Pons (tissue), 1 donor: ENCODE data around the gene MARCHF3.
"Not testable (repeated sequence)": the region's sequence is repeated elsewhere in the genome, so short reads cannot be mapped to it uniquely, and the experiment has no call there.

ENCODE experiments used
- DNase-seq: peaks from one replicate; pipeline ENCODE4 v3.0.0-alpha.2; 2016; ENCODE audit warnings: low spot score

Gene MARCHF3

DNA sequence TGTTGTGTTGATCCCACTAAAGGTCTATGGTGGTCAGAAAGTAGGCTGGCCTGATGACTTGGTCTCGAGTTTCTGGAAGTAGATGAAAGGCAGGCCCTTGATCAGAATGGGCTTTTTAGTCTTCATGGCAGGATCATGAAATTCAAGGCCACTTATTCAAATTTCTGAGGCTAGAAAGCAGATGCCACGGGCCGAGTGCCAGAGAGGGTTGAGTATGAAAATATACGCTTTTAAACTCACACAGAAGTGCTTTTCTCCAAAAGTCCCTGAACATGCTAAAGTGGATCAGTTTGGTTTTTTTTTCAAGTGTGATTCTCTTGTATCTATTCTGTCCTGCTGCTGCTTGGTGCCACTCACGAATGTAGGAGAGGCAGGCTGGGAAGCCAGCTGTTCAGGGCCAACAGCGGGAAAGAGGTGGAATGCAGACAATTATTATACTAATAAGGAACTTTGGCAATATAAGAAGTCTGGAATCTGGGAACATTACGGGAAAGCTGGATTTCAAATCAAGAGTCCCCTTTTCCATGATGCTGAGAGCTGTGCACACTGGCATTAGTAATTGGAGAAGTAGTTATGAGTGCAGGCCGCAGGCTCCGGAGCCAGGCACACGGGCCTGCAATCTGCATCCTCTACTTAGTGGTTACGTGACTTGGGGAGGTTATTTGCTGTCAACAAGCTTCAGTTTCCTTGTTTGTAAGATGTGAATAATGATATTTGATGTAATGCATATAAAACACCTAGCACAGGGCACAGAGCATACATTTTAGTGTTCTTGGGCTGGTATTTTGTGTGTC, 157.6 kb downstream of the MARCHF3 start:
- DNase-seq = no peak

DNA sequence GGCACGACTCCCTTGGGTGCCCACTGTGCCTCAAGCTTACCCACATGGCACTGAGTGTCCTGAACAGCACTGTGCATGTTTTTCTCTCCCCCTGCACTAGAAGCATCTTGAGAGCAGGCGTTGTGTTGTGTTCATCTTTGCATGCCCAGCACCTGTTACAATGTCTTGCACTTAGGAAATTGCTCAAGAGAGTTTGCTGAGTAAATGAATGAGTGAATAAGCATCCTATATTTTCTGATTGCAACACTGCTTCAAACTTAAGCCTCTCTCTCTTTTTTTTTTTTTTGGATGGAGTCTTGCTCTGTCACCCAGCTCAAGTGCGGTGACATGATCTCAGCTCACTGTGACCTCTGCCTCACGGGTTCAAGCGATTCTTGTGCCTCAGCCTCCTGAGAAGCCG, 158.9 kb downstream of the MARCHF3 start:
- DNase-seq = no peak

DNA sequence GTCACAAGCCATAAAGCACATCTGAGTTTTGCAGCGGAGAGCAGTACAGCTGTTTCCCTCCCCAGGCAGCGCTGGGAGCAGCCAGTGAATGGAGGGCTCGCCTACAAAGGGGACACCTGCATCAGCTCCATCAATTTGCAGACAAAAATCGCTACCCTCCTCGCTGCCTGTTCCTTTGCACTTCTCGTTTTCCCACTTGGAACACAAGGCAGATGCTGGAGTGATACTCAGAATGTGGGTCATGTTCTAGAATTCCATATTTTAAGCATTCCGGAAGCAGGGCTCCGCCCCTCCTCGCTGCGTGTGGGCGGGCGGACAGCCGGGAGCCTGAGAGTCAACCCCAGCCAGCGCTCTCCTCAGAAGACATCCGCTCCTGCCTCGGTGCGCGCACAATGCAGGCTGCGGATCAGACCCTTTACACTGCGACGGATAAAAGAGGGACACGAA, 161.3 kb downstream of the MARCHF3 start:
- no peak for DNase-seq

DNA sequence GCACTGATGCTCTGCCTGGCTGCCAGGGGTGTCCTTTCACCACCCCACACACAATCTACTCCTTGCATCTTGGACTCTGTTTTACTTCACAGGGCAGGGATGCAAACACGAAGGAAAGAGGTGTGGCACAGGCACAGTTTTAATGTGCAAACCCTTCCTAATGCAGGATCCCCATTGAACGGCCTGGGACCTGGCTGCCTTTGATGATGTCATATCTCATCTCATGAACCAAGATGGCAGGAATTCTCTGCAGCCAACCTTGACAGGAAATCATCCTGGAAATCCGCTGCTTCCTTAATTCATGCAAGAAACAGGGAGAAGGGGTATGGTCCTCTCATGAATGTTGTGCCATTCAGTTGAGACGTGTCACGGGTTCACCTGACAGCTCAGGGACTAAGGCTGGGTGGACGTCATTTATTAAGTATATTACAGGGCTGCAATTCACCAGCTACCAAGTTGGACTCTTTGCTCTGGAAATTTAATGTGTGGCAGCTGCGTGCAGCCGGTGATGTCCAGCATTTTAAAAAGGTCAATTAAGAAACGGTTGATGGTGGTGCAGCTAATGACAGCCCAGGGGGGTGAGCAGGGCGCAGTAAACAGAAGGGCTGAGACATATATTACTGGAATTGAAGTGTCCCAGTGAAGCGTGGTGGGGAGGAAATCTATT, 161.9 kb downstream of the MARCHF3 start:
- DNase-seq = no peak

DNA sequence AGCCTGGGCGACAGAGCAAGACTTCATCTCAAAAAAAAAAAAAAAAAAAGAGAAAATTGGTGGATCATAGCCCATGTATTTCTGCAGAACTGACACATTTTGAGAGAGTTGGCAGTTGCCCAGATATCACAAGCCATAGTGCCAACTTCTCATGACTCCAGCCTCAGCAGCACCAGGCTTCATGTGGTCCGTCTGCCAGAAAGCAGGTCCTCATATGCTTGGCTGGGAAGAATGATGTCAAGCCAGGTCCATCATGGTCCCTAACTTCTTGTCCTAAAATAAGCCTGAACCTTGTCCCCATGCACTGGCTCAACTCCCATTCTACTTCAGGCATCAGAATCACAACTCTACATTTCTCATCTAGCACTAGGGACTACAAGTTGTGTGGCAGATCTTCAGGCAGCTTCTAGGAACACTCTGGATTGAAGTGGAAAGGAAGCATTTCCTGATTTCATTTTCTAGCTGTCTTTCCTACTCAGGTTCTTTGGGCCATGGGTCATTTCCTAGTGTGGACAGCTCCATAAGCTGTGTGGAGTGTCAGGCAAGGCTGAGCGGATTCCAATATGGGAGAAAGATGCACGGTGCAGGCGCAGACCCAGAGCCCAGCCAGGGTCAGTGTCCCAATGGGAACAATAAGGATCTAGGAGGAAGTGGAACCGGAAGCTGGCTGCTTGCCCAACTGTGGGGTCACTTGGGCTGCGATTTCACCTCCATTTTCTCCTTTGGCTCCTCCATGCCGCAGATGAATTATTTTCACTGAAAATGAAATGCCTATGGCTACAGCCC, 163.3 kb downstream of the MARCHF3 start:
- DNase-seq = no peak

DNA sequence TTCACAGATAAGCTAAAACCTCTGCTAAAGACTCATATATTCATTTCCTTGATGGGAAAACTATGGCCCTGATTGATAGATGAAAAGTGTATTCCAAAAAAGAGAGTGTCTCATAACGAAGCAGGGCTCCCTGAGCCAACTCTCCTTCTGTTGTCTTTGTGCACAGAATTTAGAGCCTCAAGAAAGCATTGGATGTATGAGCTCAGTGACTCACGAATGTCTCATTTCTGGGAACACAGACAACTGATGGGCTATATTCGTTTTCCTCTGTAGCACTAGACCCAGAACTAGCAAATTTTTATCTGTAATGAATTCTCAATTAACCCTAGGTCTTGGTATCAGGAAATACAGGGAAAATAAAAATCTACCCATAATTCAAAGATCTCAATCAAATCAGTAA, 165.1 kb downstream of the MARCHF3 start:
- DNase-seq = no peak

DNA sequence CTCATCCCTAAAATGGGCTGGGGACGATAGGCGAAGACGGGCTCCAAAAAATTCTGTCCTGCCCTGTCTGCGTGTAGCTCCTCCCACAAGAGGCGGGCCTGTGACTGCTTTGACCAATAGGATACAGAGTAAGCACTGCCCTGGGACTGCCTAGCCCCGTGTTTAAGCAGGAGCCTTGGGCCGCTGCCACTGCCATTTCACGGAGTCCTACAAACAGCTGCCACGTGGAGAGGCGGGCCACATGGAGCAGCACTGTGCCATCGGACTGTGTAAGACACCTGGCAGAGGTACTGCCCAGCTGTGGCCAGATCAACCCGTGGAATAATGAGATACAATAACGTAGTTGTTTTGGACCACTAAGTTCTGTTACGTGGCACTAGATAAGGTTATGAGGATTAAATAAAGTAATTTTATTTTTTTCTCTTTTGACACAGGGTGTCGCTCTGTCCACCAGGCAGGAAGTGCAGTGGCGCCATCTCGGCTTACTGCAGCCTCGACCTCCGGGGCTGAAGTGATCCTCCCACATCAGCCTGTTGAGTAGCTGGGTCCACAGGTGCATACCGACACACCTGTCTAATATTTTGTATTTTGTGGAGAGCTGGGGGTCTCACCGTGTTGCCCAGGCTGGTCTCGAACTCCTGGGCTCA, 166.2 kb downstream of the MARCHF3 start:
- no peak for DNase-seq

DNA sequence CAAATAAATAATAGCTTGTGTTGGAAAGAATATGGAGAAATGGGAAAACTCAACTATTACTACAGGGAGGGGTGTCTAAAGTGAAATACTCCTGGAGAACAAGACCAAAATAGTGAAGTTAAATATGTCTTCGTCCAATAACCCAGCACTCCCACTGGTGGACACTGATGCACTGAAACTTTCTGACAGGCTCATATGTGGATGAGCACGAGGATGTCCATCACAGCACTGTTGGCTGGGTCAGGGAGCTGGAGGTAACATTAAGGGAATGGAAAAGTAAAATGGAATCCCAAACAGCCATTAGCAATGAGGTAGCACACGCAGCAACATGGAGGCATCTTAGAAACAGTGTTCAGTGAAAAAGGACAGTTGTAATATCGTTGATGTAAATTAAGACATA, 167.0 kb downstream of the MARCHF3 start:
- no peak for DNase-seq

DNA sequence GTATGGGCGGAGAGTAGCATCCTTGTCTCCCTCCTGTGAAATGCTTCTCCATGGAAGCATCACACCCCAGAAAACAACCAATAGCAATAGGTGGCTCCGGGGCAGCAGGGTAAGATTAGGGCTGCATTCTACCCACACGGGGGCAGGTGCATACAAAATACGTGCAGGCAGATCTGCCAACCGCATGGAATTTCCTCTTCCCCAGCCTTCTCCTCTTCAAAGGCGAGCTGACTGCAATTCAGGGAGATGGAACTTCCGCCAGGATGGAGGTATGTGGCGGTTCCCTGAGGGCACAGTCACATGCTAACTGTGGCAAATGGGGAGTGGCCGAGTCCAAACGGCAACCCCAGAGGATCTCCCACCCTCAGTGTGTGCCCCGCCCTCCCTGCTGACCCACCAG, 171.9 kb downstream of the MARCHF3 start:
- no peak for DNase-seq

DNA sequence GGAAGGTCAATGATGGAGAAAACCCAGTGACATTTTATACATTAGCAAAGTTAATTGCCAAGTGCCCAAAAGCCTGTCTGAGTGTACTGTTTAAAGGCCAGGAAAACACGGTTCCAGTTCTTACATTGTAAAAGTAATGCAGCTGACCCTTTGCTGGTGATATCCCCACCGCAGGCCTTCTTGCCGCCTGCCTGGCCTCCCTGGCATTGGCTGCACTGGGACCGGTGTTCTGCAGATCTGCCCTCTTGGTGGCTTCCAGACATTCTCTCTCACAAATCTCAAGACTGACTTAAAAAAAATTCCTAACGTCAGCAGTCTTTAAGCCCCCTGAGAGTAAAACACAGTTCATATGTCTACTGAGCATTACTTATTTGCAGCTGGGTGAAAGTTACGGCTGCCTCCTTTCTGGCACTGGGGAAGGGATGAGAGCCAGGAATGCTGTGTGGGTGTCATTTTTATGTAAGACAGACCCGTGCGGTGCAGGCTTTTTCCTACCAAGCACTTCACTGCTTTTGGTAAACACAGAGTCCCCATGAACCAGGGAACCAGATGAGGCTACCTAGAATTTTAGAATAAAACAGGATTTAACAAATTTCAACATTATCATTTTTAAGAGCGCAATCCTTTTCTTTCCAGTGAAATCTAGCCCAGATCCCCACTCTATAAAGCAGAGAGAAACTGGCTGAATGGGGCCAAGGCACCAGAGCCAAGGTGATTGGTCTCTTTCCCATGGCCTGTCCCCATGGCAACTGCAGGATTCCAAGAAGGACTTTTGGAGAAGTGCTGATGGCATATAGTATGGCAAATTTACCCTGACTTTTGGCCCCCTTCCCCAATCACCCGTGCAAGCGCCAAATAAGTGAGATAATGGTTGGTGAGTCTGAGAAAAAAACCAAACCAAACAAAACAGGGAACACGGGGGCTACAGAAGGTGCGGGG, 172.6 kb downstream of the MARCHF3 start:
- DNase-seq = no peak

DNA sequence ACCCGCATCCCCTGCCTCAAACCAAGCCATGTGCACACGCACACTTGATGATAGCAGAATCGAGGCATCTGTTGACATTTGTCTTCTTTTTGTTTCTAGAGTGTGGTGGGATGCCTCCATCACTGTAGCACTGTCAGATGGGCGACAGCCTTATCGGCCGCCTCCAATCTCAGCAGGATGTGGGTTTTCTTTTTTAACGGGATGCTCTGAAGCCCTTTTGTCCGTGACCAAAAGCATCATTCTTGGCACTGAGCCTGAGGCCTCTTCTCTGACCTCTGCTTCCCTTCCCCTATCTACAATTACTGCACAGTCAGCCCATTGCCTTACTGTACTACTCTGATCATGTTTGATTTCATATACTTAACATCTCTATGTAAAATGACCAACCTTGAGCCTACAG, 175.1 kb downstream of the MARCHF3 start:
- no peak for DNase-seq

DNA sequence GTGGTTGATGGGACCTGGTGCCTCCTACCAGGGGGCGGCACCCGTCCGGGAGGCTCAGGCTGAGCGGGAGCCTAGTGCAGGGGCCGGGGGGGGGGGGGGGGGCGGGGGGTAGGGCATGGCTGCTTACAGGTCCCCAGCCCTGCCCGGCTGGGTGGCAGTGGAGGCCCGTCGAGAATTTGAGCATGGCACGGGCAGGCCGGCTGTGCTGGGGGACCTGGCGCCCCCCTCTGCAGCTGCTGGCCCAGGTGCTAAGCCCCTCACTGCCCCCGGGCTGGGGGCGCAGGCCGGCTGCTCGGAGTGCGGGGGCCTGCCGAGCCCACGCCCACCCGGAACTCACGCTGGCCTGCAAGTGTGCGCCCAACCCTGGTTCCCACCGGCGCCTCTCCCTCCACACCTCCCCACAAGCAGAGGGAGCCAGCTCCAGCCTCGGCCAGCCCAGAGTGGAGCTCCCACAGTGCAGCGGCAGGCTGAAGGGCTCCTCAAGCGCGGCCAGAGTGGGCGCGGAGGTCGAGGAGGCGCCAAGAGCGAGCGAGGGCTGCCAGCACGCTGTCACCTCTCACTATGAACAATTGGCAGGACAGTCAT, 175.7 kb downstream of the MARCHF3 start:
- DNase-seq = no peak

DNA sequence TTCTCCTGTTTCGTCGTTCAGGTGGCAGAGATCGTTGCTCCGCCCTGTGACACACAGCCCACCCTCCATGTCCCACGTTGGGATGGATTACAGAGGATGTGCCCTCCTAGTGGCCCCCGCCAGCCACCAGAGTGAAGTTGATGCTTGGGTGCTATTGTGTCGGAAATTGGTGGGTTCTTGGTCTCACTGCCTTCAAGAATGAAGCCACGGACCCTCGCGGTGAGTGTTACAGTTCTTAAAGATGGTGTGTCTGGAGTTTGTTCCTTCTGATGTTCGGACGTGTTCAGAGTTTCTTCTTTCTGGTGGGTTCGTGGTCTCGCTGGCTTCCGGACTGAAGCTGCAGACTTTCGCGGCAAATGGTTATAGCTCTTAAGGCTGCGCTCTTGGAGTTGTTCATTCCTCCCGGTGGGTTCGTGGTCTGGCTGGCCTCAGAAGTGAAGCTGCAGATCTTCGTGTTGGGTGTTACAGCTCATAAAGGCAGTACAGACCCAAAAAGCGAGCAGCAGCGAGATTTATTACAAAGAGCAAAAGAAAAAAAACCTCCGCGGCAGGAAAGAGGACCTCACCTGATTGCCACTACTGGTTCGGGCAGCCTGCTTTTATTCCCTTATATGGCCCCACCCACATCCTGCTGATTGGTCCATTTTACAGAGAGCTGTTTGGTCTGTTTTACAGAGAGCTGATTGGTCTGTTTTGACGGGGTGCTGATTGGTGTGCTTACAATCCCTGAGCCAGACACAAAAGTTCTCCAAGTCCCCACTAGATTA, 176.6 kb downstream of the MARCHF3 start:
- DNase-seq = not testable (repeated sequence)

DNA sequence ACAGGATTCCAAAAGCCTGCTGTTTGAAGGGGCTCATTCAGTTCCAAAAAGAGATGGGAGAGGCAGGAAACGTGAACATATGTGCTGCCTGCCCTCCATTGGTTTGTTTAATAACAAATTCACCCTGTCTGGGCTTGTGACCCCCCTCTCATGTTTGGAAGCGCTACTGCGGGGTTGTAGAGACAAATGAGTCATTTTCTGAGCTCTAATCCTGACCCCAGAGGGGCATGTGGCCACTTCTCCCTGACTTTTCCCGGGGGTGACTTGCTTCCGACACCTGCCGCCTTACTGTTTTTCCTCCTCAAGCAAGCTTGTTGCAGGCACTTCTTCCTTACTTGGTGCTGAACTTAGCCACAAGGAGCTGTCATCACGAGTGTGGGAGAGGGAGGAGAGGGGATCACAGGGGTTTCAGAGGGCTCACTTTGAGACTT, 177.5 kb downstream of the MARCHF3 start:
- DNase-seq = no peak

DNA sequence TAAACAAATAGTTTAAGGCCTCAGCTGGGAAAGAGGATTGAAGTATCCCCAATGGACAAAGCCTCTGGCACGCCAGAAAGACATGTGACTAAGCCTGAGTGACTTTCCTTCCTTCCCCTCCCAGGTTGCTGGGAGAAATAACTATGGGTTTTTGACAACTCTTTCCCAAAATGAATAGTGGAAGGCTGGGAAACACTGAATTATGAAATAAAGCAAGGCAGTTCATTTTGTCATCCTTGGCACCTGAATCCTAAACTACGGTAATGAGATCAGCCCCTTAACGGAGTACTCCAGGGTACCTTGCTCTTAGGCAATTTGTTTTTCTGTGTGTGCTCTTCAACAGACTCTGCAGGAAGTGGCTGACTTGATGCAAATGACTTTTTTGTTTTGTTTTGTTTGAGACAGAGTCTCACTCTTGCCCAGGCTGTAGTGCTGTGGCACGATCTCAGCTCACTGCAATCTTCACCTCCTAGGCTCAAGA, 178.2 kb downstream of the MARCHF3 start:
- DNase-seq = no peak

DNA sequence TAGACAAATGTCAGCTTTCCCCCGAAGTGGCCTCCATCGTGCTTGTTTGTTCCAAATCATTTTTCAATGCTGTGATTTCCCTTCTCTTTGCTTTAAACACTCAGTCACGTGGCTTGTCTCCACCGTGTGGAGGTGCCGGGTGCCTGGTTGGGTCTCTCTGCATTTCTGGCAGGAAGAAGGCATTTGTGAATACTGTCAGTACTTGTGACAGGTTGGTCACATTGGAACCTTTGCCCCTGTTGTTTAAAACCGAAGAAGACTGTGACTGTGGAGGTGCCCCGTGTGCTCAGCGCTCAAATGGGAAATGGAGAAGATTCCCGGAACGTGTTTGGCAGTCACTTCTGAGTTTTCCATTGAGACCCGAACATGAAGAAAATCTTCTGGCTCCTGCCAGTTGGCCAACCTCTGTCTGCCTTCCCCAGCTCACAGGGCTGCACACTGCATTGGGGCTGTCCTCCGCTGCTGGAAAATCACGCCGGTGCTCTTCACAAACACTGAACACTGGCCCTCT, 178.8 kb downstream of the MARCHF3 start:
- DNase-seq = no peak

DNA sequence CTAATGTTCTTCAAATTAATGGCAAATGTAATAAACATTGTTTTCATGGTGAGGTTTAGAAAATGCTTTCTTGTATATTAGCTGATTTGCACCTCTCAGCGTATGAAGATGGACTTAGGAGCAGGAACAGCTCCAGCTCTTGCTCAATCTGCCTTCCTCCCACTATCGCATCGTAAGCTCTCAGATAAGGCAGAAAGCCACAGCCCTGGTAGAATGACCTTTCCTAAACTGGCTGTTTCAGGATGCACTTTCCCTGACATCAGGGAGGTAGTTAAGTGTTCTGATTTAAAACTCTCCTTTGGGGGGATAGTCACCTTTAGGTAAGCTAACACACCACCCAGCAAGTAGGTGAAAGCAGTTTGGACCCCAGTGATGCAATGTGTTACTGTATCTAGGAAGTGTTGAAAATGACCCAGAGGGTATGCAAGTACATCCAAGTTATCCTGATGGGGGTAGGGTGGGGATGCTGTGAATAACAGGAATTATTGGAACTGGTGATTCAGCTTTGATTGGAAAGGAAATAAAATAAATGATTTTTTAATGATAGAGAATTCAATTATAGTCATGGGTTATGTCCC, 181.2 kb downstream of the MARCHF3 start:
- no peak for DNase-seq

DNA sequence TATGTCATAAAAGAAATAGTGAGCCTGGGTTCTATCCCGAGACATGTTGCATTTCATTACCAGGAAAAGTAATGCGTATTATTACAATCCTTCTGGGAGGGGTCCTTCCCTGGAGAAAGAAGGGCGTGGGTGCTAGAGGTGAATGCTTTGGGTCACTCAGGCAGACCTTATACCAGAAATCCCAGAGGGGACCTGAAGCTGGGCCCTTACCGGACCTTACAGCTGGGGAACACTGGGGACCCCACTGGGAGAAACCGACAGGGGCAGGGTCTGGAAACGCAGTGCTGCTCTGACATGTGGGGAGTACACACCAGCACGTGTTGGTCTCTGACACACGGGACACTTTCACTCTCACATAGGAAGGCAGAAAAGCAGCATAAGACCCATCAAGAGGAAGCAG, 182.1 kb downstream of the MARCHF3 start:
- no peak for DNase-seq

DNA sequence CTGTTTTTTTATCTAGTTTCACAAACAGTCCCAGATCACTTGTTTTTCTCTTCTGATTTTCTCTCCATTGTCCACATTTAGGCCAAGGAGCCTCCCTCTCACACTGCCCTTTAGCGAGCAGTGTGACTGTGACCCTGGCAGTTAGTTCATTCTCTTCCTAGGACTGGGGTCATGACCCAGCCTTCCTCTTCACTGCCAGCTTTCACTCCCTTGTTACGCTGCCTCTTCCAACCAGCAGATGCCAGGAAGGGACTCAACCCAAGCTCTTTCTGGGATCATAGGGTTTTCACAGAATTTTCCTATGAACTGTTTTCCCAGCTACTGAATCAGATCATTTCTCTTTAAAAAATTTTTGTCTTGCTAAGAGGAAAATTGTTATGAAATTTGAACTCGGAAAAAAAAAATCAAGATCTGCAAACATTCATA, 182.5 kb downstream of the MARCHF3 start:
- DNase-seq = no peak
